Measurements from ENCODE around the gene NTSR1.
"Not testable (repeated sequence)": the region's sequence is repeated elsewhere in the genome, so short reads cannot be mapped to it uniquely, and the experiment has no call there.

NTSR1 gene

GRCh38 chr20:62683660-62684322 is 24.8 kb upstream of the NTSR1 start:
- not testable (repeated sequence) for H3K27ac Mint-ChIP-seq, H3K9me3 Mint-ChIP-seq, H3K36me3 Mint-ChIP-seq, ATAC-seq, H3K4me3 Mint-ChIP-seq
- Mint-ChIP-seq H3K27me3 (peaks cover 54% of the 10 kb centered on the region), H3K4me1 (peaks cover 14% of the 10 kb centered on the region)

- H3K9me3 Mint-ChIP-seq, result no peaks in the 10 kb centered on the region
- H3K4me3 Mint-ChIP-seq, result no peak overlapping the region
- H3K27me3 Mint-ChIP-seq, result peaks cover 64% of the 10 kb centered on the region
- H3K36me3 Mint-ChIP-seq, result no peaks in the 10 kb centered on the region
- H3K4me1 Mint-ChIP-seq, result peaks cover 13% of the 10 kb centered on the region
- no peak overlapping the region for H3K27ac Mint-ChIP-seq
- ATAC-seq, result no peak
Observed at GRCh38 chr20:62684981-62685380, 23.7 kb upstream of the NTSR1 start.

GRCh38 chr20:62685781-62686555 is 22.7 kb upstream of the NTSR1 start:
- peaks cover 74% of the 10 kb centered on the region for H3K27me3 Mint-ChIP-seq
- no peak overlapping the region for H3K4me3 Mint-ChIP-seq
- peak; percentile 48 for ATAC-seq
- H3K4me1 Mint-ChIP-seq, result peaks cover 16% of the 10 kb centered on the region
- no peak overlapping the region for H3K27ac Mint-ChIP-seq
- no peaks in the 10 kb centered on the region for H3K36me3 Mint-ChIP-seq
- H3K9me3 Mint-ChIP-seq, result no peaks in the 10 kb centered on the region

- Mint-ChIP-seq H3K36me3 (no peaks in the 10 kb centered on the region), H3K9me3 (no peaks in the 10 kb centered on the region), H3K27me3 (peaks cover 82% of the 10 kb centered on the region), H3K4me1 (peaks cover 25% of the 10 kb centered on the region), H3K27ac (no peak overlapping the region), H3K4me3 (no peak overlapping the region)
- ATAC-seq, result no peak
Observed at GRCh38 chr20:62686869-62687830, 21.5 kb upstream of the NTSR1 start.

- no peak overlapping the region for H3K4me3 Mint-ChIP-seq
- H3K4me1 Mint-ChIP-seq, result peaks cover 26% of the 10 kb centered on the region
Observed at GRCh38 chr20:62688083-62688482, 20.6 kb upstream of the NTSR1 start.

GRCh38 chr20:62688855-62689460 is 19.7 kb upstream of the NTSR1 start:
- Mint-ChIP-seq H3K4me3 (no peak overlapping the region), H3K27ac (no peak overlapping the region), H3K27me3 (peaks cover 96% of the 10 kb centered on the region), H3K36me3 (no peaks in the 10 kb centered on the region), H3K4me1 (peaks cover 30% of the 10 kb centered on the region), H3K9me3 (no peaks in the 10 kb centered on the region)
- no peak for ATAC-seq

More at GRCh38 chr20:62688083-62688482, 20.6 kb upstream of the NTSR1 start:
- H3K27ac Mint-ChIP-seq, result no peak overlapping the region
- no peaks in the 10 kb centered on the region for H3K9me3 Mint-ChIP-seq
- peaks cover 87% of the 10 kb centered on the region for H3K27me3 Mint-ChIP-seq
- ATAC-seq, result no peak
- H3K36me3 Mint-ChIP-seq, result no peaks in the 10 kb centered on the region

GRCh38 chr20:62689861-62690260 is 18.8 kb upstream of the NTSR1 start:
- ATAC-seq, result no peak
- Mint-ChIP-seq H3K4me3 (no peak overlapping the region), H3K27me3 (peaks cover 92% of the 10 kb centered on the region), H3K36me3 (no peaks in the 10 kb centered on the region), H3K4me1 (peaks cover 30% of the 10 kb centered on the region), H3K9me3 (no peaks in the 10 kb centered on the region), H3K27ac (no peak overlapping the region)

- Mint-ChIP-seq H3K27ac (peak overlapping the region; percentile 37), H3K36me3 (no peaks in the 10 kb centered on the region), H3K9me3 (no peaks in the 10 kb centered on the region), H3K27me3 (peaks cover 92% of the 10 kb centered on the region), H3K4me1 (peaks cover 30% of the 10 kb centered on the region), H3K4me3 (no peak overlapping the region)
- no peak for ATAC-seq
Observed at GRCh38 chr20:62690261-62690820, 18.3 kb upstream of the NTSR1 start.

- peaks cover 22% of the 10 kb centered on the region for H3K4me1 Mint-ChIP-seq
- peak overlapping the region; percentile 37 for H3K27ac Mint-ChIP-seq
- H3K9me3 Mint-ChIP-seq, result no peaks in the 10 kb centered on the region
- no peak overlapping the region for H3K4me3 Mint-ChIP-seq
- ATAC-seq, result peak; percentile 18
- no peaks in the 10 kb centered on the region for H3K36me3 Mint-ChIP-seq
- H3K27me3 Mint-ChIP-seq, result peaks cover 84% of the 10 kb centered on the region
Observed at GRCh38 chr20:62691487-62691886, 17.1 kb upstream of the NTSR1 start.

- no peak overlapping the region for H3K27ac Mint-ChIP-seq
- no peaks in the 10 kb centered on the region for H3K36me3 Mint-ChIP-seq
- no peak overlapping the region for H3K4me3 Mint-ChIP-seq
- H3K4me1 Mint-ChIP-seq, result peaks cover 18% of the 10 kb centered on the region
- no peak for ATAC-seq
- H3K27me3 Mint-ChIP-seq, result peaks cover 82% of the 10 kb centered on the region
- no peaks in the 10 kb centered on the region for H3K9me3 Mint-ChIP-seq
Observed at GRCh38 chr20:62692176-62692575, 16.5 kb upstream of the NTSR1 start.

GRCh38 chr20:62692801-62693523 is 15.7 kb upstream of the NTSR1 start:
- H3K4me1 Mint-ChIP-seq, result peaks cover 18% of the 10 kb centered on the region

GRCh38 chr20:62693524-62693922 is 15.1 kb upstream of the NTSR1 start:
- H3K36me3 Mint-ChIP-seq, result no peaks in the 10 kb centered on the region
- H3K9me3 Mint-ChIP-seq, result no peaks in the 10 kb centered on the region
- no peak overlapping the region for H3K27ac Mint-ChIP-seq
- peaks cover 18% of the 10 kb centered on the region for H3K4me1 Mint-ChIP-seq
- peaks cover 79% of the 10 kb centered on the region for H3K27me3 Mint-ChIP-seq
- ATAC-seq, result no peak
- no peak overlapping the region for H3K4me3 Mint-ChIP-seq

More at GRCh38 chr20:62692801-62693523, 15.7 kb upstream of the NTSR1 start:
- no peak for ATAC-seq
- no peak overlapping the region for H3K27ac Mint-ChIP-seq
- no peak overlapping the region for H3K4me3 Mint-ChIP-seq
- H3K27me3 Mint-ChIP-seq, result peaks cover 83% of the 10 kb centered on the region
- H3K36me3 Mint-ChIP-seq, result no peaks in the 10 kb centered on the region
- H3K9me3 Mint-ChIP-seq, result no peaks in the 10 kb centered on the region

GRCh38 chr20:62694106-62694505 is 14.5 kb upstream of the NTSR1 start:
- ATAC-seq, result no peak
- peaks cover 73% of the 10 kb centered on the region for H3K27me3 Mint-ChIP-seq
- H3K36me3 Mint-ChIP-seq, result no peaks in the 10 kb centered on the region
- H3K4me3 Mint-ChIP-seq, result no peak overlapping the region
- H3K4me1 Mint-ChIP-seq, result peaks cover 18% of the 10 kb centered on the region
- no peaks in the 10 kb centered on the region for H3K9me3 Mint-ChIP-seq
- no peak overlapping the region for H3K27ac Mint-ChIP-seq

- H3K36me3 Mint-ChIP-seq, result no peaks in the 10 kb centered on the region
- H3K27ac Mint-ChIP-seq, result no peak overlapping the region
- H3K4me3 Mint-ChIP-seq, result no peak overlapping the region
- peaks cover 66% of the 10 kb centered on the region for H3K27me3 Mint-ChIP-seq
- H3K9me3 Mint-ChIP-seq, result no peaks in the 10 kb centered on the region
- peaks cover 18% of the 10 kb centered on the region for H3K4me1 Mint-ChIP-seq
- ATAC-seq, result no peak
Observed at GRCh38 chr20:62694868-62695267, 13.8 kb upstream of the NTSR1 start.
